ENCODE measurements around the gene CFB. TPM values are rescaled to one million over a fixed set of nuclear protein-coding genes. Genes with fewer than 3 reads are reported as not detected.

The CFB gene
- total RNA-seq, 1 experiment from 2014 or later, result 0.31 TPM

DNA sequence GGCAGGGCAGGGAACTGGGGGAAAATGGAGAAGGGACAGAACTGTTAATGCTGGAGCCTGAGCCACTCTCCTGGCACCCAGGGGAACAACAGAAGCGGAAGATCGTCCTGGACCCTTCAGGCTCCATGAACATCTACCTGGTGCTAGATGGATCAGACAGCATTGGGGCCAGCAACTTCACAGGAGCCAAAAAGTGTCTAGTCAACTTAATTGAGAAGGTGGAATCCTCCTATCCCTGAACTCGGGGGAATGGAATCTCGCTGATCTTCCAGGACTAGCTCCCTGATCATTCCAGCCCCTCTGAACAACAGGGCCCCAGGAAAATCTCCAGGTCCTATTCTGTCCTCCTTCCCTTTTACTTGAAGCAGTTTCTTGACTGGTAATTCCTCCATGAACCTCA is 2.0 kb downstream of the CFB start:
- H3K27me3 Mint-ChIP-seq (ENCODE audit: low read depth), result peaks cover 52% of the 10 kb centered on the region

More for the DNA sequence above, 2.0 kb downstream of the CFB start:
- no peak overlapping the region for H4K5ac ChIP-seq (ENCODE audit: insufficient read length, low read depth, low read length)
- no peak overlapping the region for H3K9ac ChIP-seq (ENCODE audit: extremely low read depth, insufficient read length, low read length)
- no peaks in the 10 kb centered on the region for H3K4me1 ChIP-seq (ENCODE audit: insufficient read depth, low read length)
- no peaks in the 10 kb centered on the region for H3K9me3 Mint-ChIP-seq
- H3K9me3 ChIP-seq (ENCODE audit: control insufficient read depth, low read depth, low read length), result no peaks in the 10 kb centered on the region
- no peak overlapping the region for H3K27ac Mint-ChIP-seq
- H2BK120ac ChIP-seq (ENCODE audit: low read depth, low read length, poor library complexity, severe bottlenecking), result no peak overlapping the region
- peaks cover 2% of the 10 kb centered on the region for H4K20me1 ChIP-seq (ENCODE audit: control insufficient read depth, insufficient read depth, insufficient read length)
- H3K4me3 Mint-ChIP-seq, result no peak overlapping the region; a peak in 1 of 5 replicates
- no peak overlapping the region for H2BK15ac ChIP-seq (ENCODE audit: low read depth, low read length)
- H3K36me3 Mint-ChIP-seq (ENCODE audit: insufficient read depth in 1 of 3, low read depth in 3 of 3), result peaks cover 0 to 27% (median 11%) of the 10 kb centered on the region in 3 experiments; a peak in 5 of 7 replicates
- no peak overlapping the region for H3T11ph ChIP-seq (ENCODE audit: low read length)
- TF ChIP-seq, protein P1, sequence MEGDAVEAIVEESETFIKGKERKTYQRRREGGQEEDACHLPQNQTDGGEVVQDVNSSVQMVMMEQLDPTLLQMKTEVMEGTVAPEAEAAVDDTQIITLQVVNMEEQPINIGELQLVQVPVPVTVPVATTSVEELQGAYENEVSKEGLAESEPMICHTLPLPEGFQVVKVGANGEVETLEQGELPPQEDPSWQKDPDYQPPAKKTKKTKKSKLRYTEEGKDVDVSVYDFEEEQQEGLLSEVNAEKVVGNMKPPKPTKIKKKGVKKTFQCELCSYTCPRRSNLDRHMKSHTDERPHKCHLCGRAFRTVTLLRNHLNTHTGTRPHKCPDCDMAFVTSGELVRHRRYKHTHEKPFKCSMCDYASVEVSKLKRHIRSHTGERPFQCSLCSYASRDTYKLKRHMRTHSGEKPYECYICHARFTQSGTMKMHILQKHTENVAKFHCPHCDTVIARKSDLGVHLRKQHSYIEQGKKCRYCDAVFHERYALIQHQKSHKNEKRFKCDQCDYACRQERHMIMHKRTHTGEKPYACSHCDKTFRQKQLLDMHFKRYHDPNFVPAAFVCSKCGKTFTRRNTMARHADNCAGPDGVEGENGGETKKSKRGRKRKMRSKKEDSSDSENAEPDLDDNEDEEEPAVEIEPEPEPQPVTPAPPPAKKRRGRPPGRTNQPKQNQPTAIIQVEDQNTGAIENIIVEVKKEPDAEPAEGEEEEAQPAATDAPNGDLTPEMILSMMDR (conservative IDR thresholded peaks at IDR 0.05), result no peak
- no peak overlapping the region for H3K18ac ChIP-seq (ENCODE audit: insufficient read length, low read depth, low read length)
- H3K79me1 ChIP-seq (ENCODE audit: insufficient read depth, low read depth, low read length, poor library complexity, severe bottlenecking), result no peaks in the 10 kb centered on the region
- H2AK5ac ChIP-seq (ENCODE audit: insufficient read length, low read length), result no peak overlapping the region
- WGBS (ENCODE audit: extremely low coverage, insufficient read length, low lambda C conversion rate), result no CpG with 5 or more reads among the region's 4 CpGs
- no peak overlapping the region for H4K8ac ChIP-seq (replicated peaks; ENCODE audit: insufficient read length, low read depth, low read length)
- no peak overlapping the region for H3K23ac ChIP-seq (ENCODE audit: insufficient read length, low read depth, low read length)
- H2BK5ac ChIP-seq (ENCODE audit: insufficient read length, low read length), result no peak overlapping the region
- no peak overlapping the region for H2BK12ac ChIP-seq (ENCODE audit: insufficient read length, low read depth, low read length)
- no peak for DNase-seq
- peaks cover 5 to 8% of the 10 kb centered on the region in 2 experiments; a peak in 3 of 4 replicates for H3K4me1 Mint-ChIP-seq
- H3K56ac ChIP-seq (ENCODE audit: insufficient read length, low read depth, low read length), result no peak overlapping the region
- no peak overlapping the region for H3K27ac ChIP-seq (ENCODE audit: insufficient read length, low read depth, low read length)
- H3K4ac ChIP-seq (ENCODE audit: low read depth, low read length), result no peak overlapping the region
- H2BK20ac ChIP-seq (ENCODE audit: low read depth, low read length, poor library complexity, severe bottlenecking), result no peak overlapping the region
- no peak overlapping the region for H3K4me2 ChIP-seq (ENCODE audit: insufficient read depth, insufficient read length, low read length)
- H3K23me2 ChIP-seq (ENCODE audit: insufficient read length, low read depth, low read length, poor library complexity, severe bottlenecking), result no peaks in the 10 kb centered on the region
- no peak overlapping the region for H4K91ac ChIP-seq (ENCODE audit: insufficient read length, low read depth, low read length)
- no peak overlapping the region for H2AFZ ChIP-seq (ENCODE audit: low read length)
- H3K14ac ChIP-seq (ENCODE audit: insufficient read depth, low read length), result no peak overlapping the region
- no peaks in the 10 kb centered on the region for H3K27me3 ChIP-seq (ENCODE audit: insufficient read depth, low read length)
- H3K79me2 ChIP-seq (ENCODE audit: insufficient read depth, low read length), result no peaks in the 10 kb centered on the region
